Thoracic aorta endothelial cell (primary cell): Measurements from ENCODE around the gene PTPRN. TPM values are rescaled to one million over a fixed set of nuclear protein-coding genes. Genes with fewer than 3 reads are reported as not detected.

Experiments used
- small RNA-seq: library from RNA; depleted of rRNA; stranded (forward); fragments of <200 nt; gene quantifications from one replicate; pipeline ENCODE3, GENCODE V24; 2012
- total RNA-seq: library from RNA; depleted of rRNA; stranded (reverse); fragments of >200 nt; gene quantifications from 2 replicates; pipeline ENCODE4 v1.2.3, GENCODE V29; 2012

The PTPRN gene
- total RNA-seq: not detected in 2 replicates

DNA sequence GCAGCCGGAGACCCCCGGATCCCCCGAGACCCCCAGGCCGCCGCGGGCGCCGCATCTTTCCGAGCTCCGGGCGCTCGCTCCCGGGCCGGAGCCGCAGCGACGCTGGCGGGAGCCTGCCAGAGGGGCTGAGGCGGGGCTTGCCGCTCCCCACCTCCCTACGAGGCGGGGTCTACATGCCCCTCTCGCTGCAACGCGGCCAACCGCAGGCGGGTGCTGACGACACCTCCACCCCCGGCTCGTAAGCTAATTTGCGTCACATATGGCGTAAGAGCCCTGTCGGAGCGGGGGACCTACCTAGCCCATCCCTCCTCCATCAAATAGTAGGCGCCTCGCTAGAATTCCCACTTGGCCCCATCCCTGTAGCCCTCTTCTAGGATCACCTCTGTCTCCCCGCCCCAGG is at the start of gene PTPRN:
TSS of gene PTPRN (minus strand) at position 124 of the 400 bp plus-strand sequence. CDS start at position 55, 69 bp downstream.

DNA sequence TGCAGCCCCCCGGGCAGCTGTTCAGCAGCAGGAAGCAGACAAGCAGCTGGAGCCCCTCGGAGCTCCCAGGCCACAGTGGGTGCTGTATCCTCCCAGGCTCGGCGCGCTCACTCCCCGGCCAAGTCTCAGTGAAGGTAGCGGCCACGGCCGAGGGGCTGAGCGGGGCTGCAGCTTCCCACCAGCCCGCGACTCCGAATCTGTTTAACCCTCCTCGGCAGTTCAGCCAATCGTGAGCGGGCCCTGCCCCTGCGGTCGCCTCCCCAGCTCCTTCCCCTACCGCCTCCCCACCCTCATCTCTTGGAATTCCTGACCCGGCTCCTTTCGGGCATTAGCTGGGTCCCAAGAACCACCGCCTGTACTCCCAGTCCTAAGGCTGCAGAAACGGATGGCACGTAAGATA is 23.3 kb upstream of the PTPRN start, which contains the start of gene RESP18:
TSS of gene RESP18 (minus strand) at position 203 of the 400 bp plus-strand sequence.

DNA sequence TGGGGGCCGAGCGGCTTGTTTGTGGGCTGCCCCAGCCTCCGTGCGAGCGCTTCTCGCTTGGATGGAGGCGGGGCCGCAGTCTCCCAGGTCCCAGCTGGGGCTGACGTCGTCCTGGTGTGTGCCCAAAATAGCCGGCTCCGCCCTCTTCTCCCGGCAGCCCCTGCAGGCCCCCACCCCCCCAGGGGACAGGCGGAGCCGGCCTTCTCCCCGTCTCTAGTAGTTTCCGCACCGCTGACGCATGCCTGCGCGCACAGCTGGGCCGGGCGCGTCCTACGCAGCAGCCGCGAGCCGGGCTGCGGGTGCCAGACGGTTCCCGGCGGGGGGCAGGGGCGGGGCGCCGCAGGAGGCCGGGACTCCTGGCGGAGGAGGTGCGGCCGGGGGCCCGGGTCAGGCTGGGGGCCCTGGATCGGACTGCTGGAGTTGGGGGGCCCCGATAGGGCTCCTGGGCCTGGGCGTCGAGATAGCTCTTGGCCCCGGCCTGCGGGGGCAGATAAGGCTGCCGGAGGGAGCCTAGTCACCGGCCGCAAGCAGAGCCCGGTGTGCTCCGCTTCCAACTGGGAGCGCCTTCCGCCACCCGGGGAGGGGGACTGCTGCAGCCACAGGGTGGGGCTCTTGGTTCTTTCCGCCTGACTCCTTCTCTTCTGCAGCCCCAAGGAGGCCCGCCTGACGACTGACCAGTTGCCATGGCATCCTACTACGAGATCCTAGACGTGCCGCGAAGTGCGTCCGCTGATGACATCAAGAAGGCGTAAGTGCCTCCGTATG is 29.9 kb downstream of the PTPRN start, which contains the start of gene DNAJB2:
TSS of gene DNAJB2 (plus strand) at position 216 of the 765 bp plus-strand sequence. CDS start at position 684, 468 bp downstream.

DNA sequence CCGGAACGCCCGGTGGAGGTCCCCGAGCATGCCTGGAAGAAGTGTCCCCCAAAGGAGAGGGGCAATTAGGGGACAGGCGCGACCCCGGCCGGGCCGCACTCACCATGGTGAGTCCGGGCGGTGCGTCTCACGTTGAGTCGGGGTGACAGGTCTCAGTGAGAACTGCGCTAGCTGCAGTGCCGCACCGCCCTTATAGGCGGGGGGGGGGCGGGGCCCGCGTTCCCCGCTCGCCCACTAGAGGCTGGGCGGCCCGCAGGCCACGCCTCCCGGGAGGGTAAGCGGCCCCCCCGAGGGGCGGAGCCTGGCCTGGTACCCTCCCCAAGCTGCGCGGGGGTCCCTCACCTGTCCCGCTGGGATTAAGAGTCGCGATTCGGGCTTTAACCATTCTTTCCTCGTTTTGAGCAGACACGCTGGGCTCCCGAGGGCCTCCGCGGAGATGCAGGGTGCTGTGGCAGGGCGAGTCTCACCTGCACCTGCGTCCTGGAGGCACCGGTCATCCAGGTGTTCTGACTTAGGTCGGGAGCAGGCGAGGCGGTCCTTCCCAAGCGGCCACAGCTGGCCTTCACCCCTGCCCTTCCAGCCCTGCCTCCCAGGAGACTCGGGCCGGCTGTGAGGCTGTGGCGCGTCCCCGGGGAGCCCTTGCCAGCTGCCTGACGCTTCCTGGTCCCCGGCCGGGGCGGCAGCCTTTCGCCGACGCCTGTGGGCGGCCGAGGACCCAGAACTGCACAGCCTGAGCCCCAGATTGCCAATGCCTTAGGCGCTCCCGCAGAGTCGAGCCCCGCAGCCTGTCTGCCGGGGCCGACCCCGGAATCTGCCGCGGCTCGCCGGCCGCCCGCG is 55.2 kb downstream of the PTPRN start, which contains the start of gene TUBA4A:
TSS of gene TUBA4A (minus strand) at position 166 of the 837 bp plus-strand sequence. CDS start at position 106, 60 bp downstream.

DNA sequence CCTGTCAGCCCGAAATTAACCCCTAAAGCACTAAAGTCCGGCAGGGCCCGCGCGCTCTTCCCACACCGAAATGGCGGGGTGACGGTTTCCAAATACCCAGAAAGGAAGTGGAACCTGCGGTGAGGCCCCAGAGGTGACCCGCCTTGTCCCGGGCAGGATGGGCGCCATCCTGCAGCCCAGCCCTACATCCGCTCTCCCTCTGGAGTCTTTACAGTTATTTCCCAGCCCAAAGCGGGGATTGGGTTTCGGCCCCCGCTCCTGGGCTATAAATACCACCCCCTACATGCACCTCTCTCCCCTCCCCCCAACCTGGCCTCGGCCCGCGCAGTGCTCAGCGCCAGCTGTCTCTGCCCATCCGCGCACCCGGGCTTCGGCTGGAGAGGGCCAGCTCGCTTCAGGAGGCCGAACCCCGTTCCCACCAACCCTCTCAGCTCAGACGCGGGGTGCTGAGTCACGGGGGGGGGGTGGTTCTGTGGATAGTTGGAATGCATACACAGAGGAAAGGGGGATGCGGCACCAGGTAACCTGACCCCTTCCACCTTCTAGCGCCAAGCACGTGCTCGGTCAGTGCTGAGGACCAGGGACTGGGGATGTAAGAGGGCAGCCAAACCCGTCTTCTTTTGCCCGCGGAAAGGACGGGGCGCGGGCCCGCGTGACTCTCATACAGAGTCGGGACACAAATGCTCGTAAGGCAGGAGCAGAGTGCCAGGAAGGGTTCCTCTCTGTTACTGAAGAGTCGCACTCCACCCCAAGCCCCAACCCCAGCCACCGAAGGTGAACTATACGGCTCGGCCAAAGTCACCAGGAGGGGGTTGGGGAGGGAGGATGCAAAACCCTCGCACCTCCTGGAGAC is 56.1 kb downstream of the PTPRN start, which contains the start of gene TUBA4B:
TSS of gene TUBA4B (plus strand) at position 344 of the 853 bp plus-strand sequence. CDS start at position 509, 165 bp downstream.

DNA sequence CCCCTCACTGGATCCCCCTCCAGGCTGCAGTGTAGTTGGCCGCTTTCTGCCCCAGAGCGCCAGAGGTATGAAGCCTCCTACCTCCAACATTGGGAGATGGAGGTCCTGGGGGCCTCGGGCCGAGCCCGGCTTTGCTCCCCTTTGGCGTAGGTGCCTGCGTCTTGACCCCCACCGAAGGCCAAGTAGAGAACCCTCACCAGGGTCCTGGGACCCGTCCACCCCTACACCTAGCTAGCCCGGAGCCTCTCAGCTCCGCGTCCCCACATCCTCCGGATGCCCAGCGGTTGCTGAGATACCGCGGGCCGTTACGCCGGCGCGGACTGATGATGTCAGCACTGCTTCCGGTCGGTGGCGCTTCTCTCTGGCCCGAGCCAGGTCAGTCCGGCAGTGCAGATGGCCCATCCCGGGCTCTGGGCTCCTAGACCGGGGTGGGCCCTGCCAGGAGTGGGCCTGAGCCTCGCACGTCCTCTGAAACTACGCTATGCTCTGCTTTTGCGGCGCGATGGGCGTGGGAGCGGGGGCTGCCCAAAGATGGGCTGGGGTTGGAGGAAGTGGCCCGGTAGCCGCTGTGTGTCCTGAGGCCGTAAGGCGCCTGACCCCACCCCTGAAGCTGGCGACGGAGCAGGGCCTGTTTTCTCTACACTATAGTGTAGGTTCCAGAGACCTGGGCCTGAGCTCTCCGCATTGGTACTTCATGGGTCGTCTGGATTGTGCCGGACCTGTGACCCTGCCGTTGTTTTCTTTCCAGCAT is 63.9 kb downstream of the PTPRN start, which contains the start of the genes GLB1L and STK16:
TSS of gene GLB1L (minus strand) at position 297 of the 751 bp plus-strand sequence. CDS start 1,871 bp downstream, outside the sequence.
TSS of gene STK16 (plus strand) at position 332 of the 751 bp plus-strand sequence. CDS start 521 bp downstream, outside the sequence.

Small RNAs within 50 kb of the gene (small RNA-seq; reads per million reads assigned to genes)
- not detected for gene AC053503.3
- gene MIR153-1: not detected

Other genes with a start within 250 kb of the PTPRN start
- gene IHH, start 248.5 kb downstream of the PTPRN start, total RNA-seq: 0.13 TPM in 1 of 2 replicates, not detected in the other
- gene NHEJ1, start 148.6 kb downstream of the PTPRN start, total RNA-seq: 21.4 and 21.9 TPM in 2 replicates
- 1.8 and 2.1 TPM in 2 replicates for gene SLC23A3, start 139.4 kb downstream of the PTPRN start, total RNA-seq
- gene CNPPD1, start 132.5 kb downstream of the PTPRN start, total RNA-seq: 19.5 and 20.2 TPM in 2 replicates
- gene RETREG2, start 131.1 kb downstream of the PTPRN start, total RNA-seq: 46.5 and 54.5 TPM in 2 replicates
- 13.8 and 13.9 TPM in 2 replicates for gene ZFAND2B, start 102.6 kb downstream of the PTPRN start, total RNA-seq
- 22.3 and 25.8 TPM in 2 replicates for gene ABCB6, start 90.4 kb downstream of the PTPRN start, total RNA-seq
- gene ATG9A, start 79.8 kb downstream of the PTPRN start, total RNA-seq: 39.1 and 67.8 TPM in 2 replicates
- gene ANKZF1, start 79.6 kb downstream of the PTPRN start, total RNA-seq: 29.2 and 29.9 TPM in 2 replicates
- 5.0 and 5.1 TPM in 2 replicates for gene GLB1L, start 64.0 kb downstream of the PTPRN start, total RNA-seq
- gene STK16, start 63.9 kb downstream of the PTPRN start, total RNA-seq: 19.5 and 29.9 TPM in 2 replicates
- gene TUBA4B, start 56.2 kb downstream of the PTPRN start, total RNA-seq: not detected in 2 replicates
- 50.7 and 51.4 TPM in 2 replicates for gene TUBA4A, start 55.5 kb downstream of the PTPRN start, total RNA-seq
- gene DNAJB2, start 30.0 kb downstream of the PTPRN start, total RNA-seq: 13.7 and 15.4 TPM in 2 replicates
- not detected in 2 replicates for gene RESP18, start 23.3 kb upstream of the PTPRN start, total RNA-seq
- 29.8 and 40.6 TPM in 2 replicates for gene DNPEP, start 78.5 kb upstream of the PTPRN start, total RNA-seq
- gene DES, start 109.0 kb upstream of the PTPRN start, total RNA-seq: not detected in 2 replicates
- 0.43 and 0.80 TPM in 2 replicates for gene SPEG, start 125.4 kb upstream of the PTPRN start, total RNA-seq
- 30.7 and 31.0 TPM in 2 replicates for gene GMPPA, start 189.5 kb upstream of the PTPRN start, total RNA-seq
- gene ASIC4, start 205.1 kb upstream of the PTPRN start, total RNA-seq: not detected in 2 replicates
- gene CHPF, start 234.4 kb upstream of the PTPRN start, total RNA-seq: 0.22 and 0.40 TPM in 2 replicates
- gene TMEM198, start 234.6 kb upstream of the PTPRN start, total RNA-seq: not detected in 2 replicates